Memory B cell (primary cell): Measurements from ENCODE around the gene RARRES2.

Source experiments
- ATAC-seq: fragments of 150-1000 bp; cut with Tn5 transposase; 2 replicates; pipeline ENCODE4 v1.10.0; 2021; ENCODE audit warnings: low read depth, mild to moderate bottlenecking, moderate library complexity
- DNase-seq, 2 donors: peaks; one replicate each; pipeline ENCODE4 v3.0.0; 2022; ENCODE audit warnings: low spot score in 2 of 2
- H3K27ac Mint-ChIP-seq: one replicate; pipeline ENCODE4 v1.8.0; 2022; ENCODE audit warnings: mild to moderate bottlenecking, moderate library complexity, mixed read lengths
- H3K27me3 Mint-ChIP-seq: one replicate; pipeline ENCODE4 v1.8.0; 2022; ENCODE audit warnings: mixed read lengths
- H3K36me3 Mint-ChIP-seq: one replicate; pipeline ENCODE4 v1.8.0; 2022; ENCODE audit warnings: mild to moderate bottlenecking, mixed read lengths
- H3K4me1 Mint-ChIP-seq: one replicate; pipeline ENCODE4 v1.8.0; 2022; ENCODE audit warnings: mixed read lengths
- H3K4me3 Mint-ChIP-seq: one replicate; pipeline ENCODE4 v1.8.0; 2022; ENCODE audit warnings: mild to moderate bottlenecking, moderate library complexity, mixed read lengths
- H3K9me3 Mint-ChIP-seq: one replicate; pipeline ENCODE4 v1.8.0; 2022; ENCODE audit warnings: mixed read lengths

The RARRES2 gene

DNA sequence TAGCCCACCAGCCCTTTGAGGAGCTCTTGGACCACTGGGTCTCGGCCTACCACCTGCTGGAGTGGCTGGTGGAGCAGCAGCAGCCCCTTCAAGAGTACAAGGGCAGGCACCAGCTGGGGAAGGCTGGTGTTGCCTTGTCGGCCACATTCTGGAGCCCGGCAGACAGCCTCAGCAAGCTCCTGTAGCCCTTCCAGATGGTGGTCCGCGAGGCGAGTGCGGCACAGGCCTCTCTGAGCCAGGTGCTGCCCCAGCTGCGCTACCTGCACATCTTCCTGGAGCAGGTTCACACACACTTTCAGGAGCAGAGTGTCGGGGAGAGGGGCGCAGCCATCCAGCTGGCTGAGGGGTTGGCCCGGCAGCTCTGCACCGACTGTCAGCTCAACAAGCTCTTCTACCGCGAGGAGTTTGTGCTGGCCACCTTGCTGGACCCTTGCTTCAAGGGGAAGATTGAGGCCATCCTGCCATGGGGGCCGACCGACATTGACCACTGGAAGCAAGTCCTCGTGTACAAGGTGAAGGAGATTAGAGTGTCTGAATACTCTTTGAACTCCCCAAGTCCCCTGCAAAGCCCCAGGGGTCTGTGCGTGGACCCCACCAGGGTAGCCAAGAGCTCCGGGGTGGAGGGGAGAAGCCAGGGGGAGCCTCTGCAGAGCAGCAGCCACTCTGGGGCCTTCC is 11.1 kb downstream of the RARRES2 start:
- Mint-ChIP-seq H3K36me3 (peaks cover 25% of the 10 kb centered on the region), H3K4me3 (no peak overlapping the region), H3K27ac (no peak overlapping the region), H3K9me3 (no peaks in the 10 kb centered on the region), H3K4me1 (peaks cover 4% of the 10 kb centered on the region), H3K27me3 (no peaks in the 10 kb centered on the region)
- DNase-seq, result no peak
- ATAC-seq, result no peak

DNA sequence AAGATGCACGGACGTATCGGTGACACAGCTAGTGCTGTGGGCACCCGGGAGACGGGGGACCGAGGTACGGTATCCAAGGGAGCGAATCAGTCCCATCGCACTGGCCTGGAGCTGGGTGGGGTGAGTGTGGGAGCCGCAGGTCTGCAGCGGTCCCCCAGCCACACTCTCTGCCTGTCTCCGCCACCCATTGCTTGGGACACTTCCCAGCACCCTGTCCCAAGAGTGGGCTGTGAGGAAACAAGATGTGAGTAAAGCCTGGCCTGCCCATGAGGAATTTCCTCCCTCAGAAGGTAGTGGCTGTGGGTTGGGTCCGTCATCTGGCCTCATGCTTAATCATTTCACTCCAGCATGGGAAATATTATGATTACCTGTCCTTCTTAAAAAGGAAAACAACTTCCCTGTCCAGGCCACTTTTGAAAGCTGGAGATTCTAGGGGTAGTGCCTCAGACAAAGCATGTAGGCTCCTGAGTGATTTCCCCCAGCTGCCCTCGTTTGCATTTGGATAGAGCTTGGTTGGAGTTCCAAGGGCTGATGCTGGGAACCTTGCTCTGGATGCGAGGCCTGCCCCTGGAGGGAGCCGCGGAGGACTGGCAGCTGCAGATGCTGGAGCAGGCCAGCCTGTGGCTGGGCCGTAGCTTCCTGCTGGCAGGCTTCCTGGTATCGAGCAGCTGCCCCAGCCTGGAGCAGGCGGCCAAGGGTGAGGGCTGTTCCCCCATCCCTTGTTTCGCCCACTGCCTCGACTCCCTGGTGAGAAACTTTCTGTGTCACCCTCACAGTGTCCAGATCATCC is 11.9 kb downstream of the RARRES2 start:
- Mint-ChIP-seq H3K27ac (no peak overlapping the region), H3K36me3 (peaks cover 27% of the 10 kb centered on the region), H3K4me1 (peaks cover 12% of the 10 kb centered on the region), H3K9me3 (no peaks in the 10 kb centered on the region), H3K4me3 (no peak overlapping the region), H3K27me3 (no peaks in the 10 kb centered on the region)
- ATAC-seq, result no peak
- DNase-seq, result no peak

DNA sequence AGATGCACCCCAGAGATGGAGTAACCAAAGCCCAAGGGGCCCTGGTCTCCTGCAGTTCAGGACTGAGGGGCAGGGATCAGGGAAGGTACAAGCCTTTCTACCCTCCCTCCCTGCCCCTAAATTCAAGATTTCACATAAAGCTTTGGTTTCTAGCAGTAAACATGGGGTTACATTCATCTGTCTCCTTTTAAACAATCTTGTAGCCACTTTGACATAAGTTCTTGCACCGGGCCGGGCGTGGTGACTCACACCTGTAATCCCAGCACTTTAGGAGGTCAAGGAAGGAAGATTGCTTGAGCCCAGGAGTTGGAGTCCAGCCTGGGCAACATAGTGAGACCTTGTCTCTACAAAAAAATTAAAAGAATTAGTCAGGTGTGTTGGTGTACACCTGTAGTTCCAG is 14.1 kb downstream of the RARRES2 start:
- Mint-ChIP-seq H3K27me3 (no peaks in the 10 kb centered on the region), H3K36me3 (peaks cover 27% of the 10 kb centered on the region), H3K4me1 (peaks cover 19% of the 10 kb centered on the region), H3K9me3 (no peaks in the 10 kb centered on the region), H3K27ac (no peak overlapping the region), H3K4me3 (no peak overlapping the region)
- DNase-seq, result no peak
- ATAC-seq, result no peak

DNA sequence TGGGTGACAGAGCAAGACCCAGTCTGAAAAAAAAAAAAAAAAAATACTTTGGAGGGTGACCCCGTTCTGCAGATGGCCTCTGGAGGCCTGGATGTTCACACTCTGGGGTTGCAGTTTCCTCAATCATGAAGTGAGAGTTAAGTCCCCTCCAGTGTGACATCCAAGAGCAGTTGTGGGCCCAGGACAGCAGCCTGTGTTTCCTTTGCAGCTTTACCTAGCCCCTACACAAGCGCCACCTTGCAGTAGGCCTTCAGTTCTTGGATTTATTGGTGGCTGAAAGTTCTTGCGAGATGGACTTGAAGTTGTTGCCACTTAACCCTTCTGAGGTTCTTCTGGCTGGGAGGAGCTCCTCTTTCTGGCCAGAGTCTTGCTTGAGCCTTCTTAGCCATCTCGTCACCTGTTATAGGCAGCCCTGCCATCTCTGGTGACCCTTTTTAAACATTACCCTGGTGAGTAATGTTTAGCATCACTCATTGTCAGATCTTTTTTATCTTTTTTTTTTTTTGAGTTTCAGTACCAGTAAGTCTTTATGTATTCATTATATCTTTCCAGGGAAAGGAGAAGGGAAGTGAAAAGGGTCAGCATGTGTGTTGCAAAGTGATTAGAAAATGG is 14.7 kb downstream of the RARRES2 start:
- DNase-seq (no peak), ATAC-seq (no peak)
- Mint-ChIP-seq H3K27me3 (no peaks in the 10 kb centered on the region), H3K4me3 (no peak overlapping the region), H3K36me3 (peaks cover 25% of the 10 kb centered on the region), H3K4me1 (peaks cover 23% of the 10 kb centered on the region), H3K27ac (no peak overlapping the region), H3K9me3 (no peaks in the 10 kb centered on the region)

GRCh38 chr7:150325901-150326300 is 15.5 kb downstream of the RARRES2 start:
- peaks cover 28% of the 10 kb centered on the region for H3K4me1 Mint-ChIP-seq
- H3K27me3 Mint-ChIP-seq, result no peaks in the 10 kb centered on the region
- no peak for DNase-seq
- peaks cover 23% of the 10 kb centered on the region for H3K36me3 Mint-ChIP-seq
- no peak overlapping the region for H3K4me3 Mint-ChIP-seq
- no peaks in the 10 kb centered on the region for H3K9me3 Mint-ChIP-seq
- no peak overlapping the region for H3K27ac Mint-ChIP-seq
- ATAC-seq, result no peak

DNA sequence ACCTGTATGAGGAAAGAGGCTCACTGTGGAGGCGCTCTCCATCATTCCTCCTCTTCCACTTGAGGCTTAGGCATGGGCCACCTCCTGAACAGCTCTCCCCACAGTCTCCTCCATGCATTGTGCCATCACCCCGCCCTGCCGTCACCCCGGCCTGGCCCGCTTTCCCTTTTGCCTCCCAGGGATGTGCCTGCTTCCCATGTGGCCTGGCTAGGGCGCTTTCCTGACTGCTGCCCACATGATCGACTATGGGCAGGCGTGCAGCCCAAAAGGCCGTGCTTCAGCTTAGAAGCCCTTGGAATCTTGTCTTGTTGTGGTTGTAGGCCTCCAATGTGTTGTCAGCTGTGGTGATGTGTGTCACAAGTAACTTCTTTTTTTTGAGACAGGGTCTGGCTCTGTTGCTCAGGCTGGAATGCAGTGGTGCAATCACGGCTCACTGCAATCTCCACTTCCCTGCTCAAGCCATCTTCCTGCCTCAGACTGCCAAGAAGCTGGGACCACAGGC is 16.3 kb downstream of the RARRES2 start:
- Mint-ChIP-seq H3K4me3 (peak overlapping the region; percentile 90), H3K4me1 (peaks cover 29% of the 10 kb centered on the region), H3K27me3 (no peaks in the 10 kb centered on the region), H3K9me3 (no peaks in the 10 kb centered on the region), H3K27ac (peak overlapping the region; percentile 89), H3K36me3 (peaks cover 20% of the 10 kb centered on the region)
- DNase-seq (no peak), ATAC-seq (no peak)

GRCh38 chr7:150324373-150324961 is 17.0 kb downstream of the RARRES2 start:
- H3K4me1 Mint-ChIP-seq, result peaks cover 29% of the 10 kb centered on the region
- no peaks in the 10 kb centered on the region for H3K9me3 Mint-ChIP-seq
- no peaks in the 10 kb centered on the region for H3K27me3 Mint-ChIP-seq
- H3K27ac Mint-ChIP-seq, result peak overlapping the region; percentile 89
- H3K36me3 Mint-ChIP-seq, result peaks cover 20% of the 10 kb centered on the region
- DNase-seq, result no peak
- peak overlapping the region; percentile 90 for H3K4me3 Mint-ChIP-seq
- no peak for ATAC-seq

DNA sequence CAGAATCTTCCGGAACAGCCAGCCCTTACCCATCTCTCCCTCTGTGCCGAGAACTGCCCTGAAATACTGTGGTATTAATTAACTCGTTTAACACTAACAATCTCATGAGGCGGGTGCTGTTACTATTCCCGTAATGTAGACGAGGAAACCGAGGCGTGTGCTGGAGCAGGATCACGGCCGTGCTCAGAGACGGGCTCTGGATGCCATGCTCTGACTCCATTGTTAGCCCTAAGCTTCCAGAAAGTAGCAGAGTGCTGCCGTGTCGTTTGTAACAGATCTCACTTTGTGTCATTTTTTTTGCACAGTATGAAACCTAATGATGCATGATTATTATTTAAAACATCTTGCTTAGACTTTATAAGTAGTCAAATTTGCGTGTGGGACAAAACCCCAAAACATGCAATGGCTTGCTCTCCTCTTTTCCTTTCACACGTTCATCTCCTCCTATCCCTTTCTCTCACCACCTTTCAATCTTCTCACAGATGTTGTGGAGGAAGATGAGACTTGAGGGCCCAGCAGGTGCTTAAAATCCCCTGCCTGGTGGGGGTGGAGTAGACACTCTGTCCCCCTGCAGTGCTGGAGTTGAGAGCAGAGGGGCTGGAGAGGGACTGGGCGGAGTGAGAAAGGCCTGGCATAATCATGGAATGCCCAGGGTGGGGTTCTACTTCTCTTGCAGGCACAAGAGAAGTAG is 17.6 kb downstream of the RARRES2 start:
- peak overlapping the region; percentile 90 for H3K4me3 Mint-ChIP-seq
- H3K27me3 Mint-ChIP-seq, result no peaks in the 10 kb centered on the region
- H3K36me3 Mint-ChIP-seq, result peaks cover 16% of the 10 kb centered on the region
- H3K27ac Mint-ChIP-seq, result peak overlapping the region; percentile 89
- H3K9me3 Mint-ChIP-seq, result no peaks in the 10 kb centered on the region
- ATAC-seq, result peak; percentile 25
- DNase-seq, result no peak
- H3K4me1 Mint-ChIP-seq, result peaks cover 29% of the 10 kb centered on the region

GRCh38 chr7:150322833-150323681 is 18.4 kb downstream of the RARRES2 start, which contains the start of the genes ACTR3C and LRRC61:
TSS of gene ACTR3C (minus strand) at chr7:150323545. CDS start at chr7:150295296, 28,249 bp downstream.
TSS of gene LRRC61 (plus strand) at chr7:150323355. CDS start at chr7:150336862, 13,507 bp downstream.
- Mint-ChIP-seq H3K4me3 (peak within 1 kb of the TSS; percentile 90), H3K27me3 (no peaks in the 10 kb centered on the region), H3K36me3 (peaks cover 14% of the 10 kb centered on the region), H3K9me3 (no peaks in the 10 kb centered on the region), H3K27ac (peak within 1 kb of the TSS; percentile 89), H3K4me1 (peaks cover 29% of the 10 kb centered on the region)
- ATAC-seq (peak; percentile 62), DNase-seq (peak; percentile 34 to 46)

GRCh38 chr7:150322114-150322832 is 19.2 kb downstream of the RARRES2 start:
- peaks cover 14% of the 10 kb centered on the region for H3K36me3 Mint-ChIP-seq
- H3K9me3 Mint-ChIP-seq, result no peaks in the 10 kb centered on the region
- peak; percentile 43 for ATAC-seq
- H3K4me3 Mint-ChIP-seq, result peak overlapping the region; percentile 90
- DNase-seq, result no peak
- peak overlapping the region; percentile 89 for H3K27ac Mint-ChIP-seq
- H3K4me1 Mint-ChIP-seq, result peaks cover 29% of the 10 kb centered on the region
- no peaks in the 10 kb centered on the region for H3K27me3 Mint-ChIP-seq

DNA sequence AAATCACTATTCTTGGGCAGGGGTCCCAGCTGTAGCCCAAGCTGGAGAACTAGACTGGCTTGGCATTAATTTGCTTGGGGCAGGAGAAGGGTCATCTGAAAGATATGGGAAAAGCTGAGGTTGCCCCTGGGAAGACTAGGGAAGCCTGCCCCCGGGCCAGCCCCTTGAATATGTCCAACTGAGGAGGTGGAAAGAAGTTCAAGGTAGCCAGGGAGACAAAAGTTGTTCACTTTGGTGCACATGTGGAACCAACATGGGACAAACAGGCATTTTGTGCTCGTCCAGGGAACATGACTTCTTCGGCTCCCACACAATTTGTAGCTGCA is 19.7 kb downstream of the RARRES2 start:
- Mint-ChIP-seq H3K36me3 (peaks cover 11% of the 10 kb centered on the region), H3K9me3 (no peaks in the 10 kb centered on the region), H3K27ac (peak overlapping the region; percentile 89), H3K4me1 (peaks cover 29% of the 10 kb centered on the region), H3K27me3 (no peaks in the 10 kb centered on the region), H3K4me3 (peak overlapping the region; percentile 90)
- no peak for ATAC-seq
- no peak for DNase-seq

GRCh38 chr7:150317748-150318444 is 23.5 kb downstream of the RARRES2 start:
- Mint-ChIP-seq H3K27me3 (no peaks in the 10 kb centered on the region), H3K27ac (no peak overlapping the region), H3K4me1 (peaks cover 10% of the 10 kb centered on the region), H3K4me3 (no peak overlapping the region), H3K36me3 (peaks cover 7% of the 10 kb centered on the region), H3K9me3 (no peaks in the 10 kb centered on the region)
- ATAC-seq, result no peak
- no peak for DNase-seq
